Muscle layer of duodenum (tissue), 2 donors: ENCODE results near the gene STPG4.
"Not testable (repeated sequence)": the region's sequence is repeated elsewhere in the genome, so short reads cannot be mapped to it uniquely, and the experiment has no call there.

Experiments
- H3K27ac ChIP-seq: one replicate; pipeline ENCODE4 v1.7.0; 2013; ENCODE audit warnings: mild to moderate bottlenecking, low read length
- H3K27me3 ChIP-seq: one replicate; pipeline ENCODE4 v1.7.0; 2013; ENCODE audit warnings: low read depth, mild to moderate bottlenecking, control low read depth, low read length
- H3K36me3 ChIP-seq, 2 donors: one replicate each; pipeline ENCODE4 v1.7.0; 2013; ENCODE audit warnings: low read length in 2 of 2, control low read depth in 1 of 2, mild to moderate bottlenecking in 1 of 2; ENCODE audit not compliant: insufficient read depth in 2 of 2, control insufficient read depth in 1 of 2
- H3K4me1 ChIP-seq, 2 donors: one replicate each; pipeline ENCODE4 v1.7.0; 2013; ENCODE audit warnings: low read length in 2 of 2, mild to moderate bottlenecking in 2 of 2, control low read depth in 1 of 2, moderate library complexity in 1 of 2; ENCODE audit not compliant: insufficient read depth in 2 of 2, control insufficient read depth in 1 of 2
- H3K4me3 ChIP-seq, 2 donors: one replicate each; pipeline ENCODE4 v1.7.0; 2013; ENCODE audit warnings: low read length in 2 of 2, low read depth in 1 of 2, mild to moderate bottlenecking in 1 of 2
- H3K9me3 ChIP-seq, 2 donors: one replicate each; pipeline ENCODE4 v1.7.0; 2013; ENCODE audit warnings: low read length in 2 of 2, control low read depth in 1 of 2, mild to moderate bottlenecking in 1 of 2; ENCODE audit not compliant: control insufficient read depth in 1 of 2
- donor health status: healthy.

Gene STPG4

DNA sequence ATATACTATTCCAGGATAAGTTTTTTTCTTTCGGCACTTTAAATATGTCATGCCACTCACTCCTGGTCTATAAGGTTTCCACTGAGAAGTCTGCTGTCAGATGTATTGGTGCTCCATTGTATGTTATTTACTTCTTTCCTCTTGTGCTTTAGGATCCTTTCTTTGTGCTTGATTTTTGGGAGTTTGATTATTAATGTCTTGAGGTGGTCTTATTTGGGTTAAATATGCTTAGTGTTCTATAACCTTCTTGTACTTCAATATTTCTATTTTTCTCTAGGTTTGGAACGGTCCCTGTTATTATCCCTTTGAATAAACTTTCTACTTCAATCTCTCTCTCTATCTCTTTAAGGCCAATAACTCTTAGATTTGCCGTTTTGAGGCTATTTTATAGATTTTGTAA, 28.3 kb downstream of the STPG4 start:
- no peak overlapping the region for H3K27ac ChIP-seq
- no peaks in the 10 kb centered on the region for H3K4me1 ChIP-seq
- no peak overlapping the region for H3K4me3 ChIP-seq
- H3K36me3 ChIP-seq, result no peaks in the 10 kb centered on the region
- peaks cover 0 to 3% of the 10 kb centered on the region in 2 donors for H3K9me3 ChIP-seq
- no peaks in the 10 kb centered on the region for H3K27me3 ChIP-seq

DNA sequence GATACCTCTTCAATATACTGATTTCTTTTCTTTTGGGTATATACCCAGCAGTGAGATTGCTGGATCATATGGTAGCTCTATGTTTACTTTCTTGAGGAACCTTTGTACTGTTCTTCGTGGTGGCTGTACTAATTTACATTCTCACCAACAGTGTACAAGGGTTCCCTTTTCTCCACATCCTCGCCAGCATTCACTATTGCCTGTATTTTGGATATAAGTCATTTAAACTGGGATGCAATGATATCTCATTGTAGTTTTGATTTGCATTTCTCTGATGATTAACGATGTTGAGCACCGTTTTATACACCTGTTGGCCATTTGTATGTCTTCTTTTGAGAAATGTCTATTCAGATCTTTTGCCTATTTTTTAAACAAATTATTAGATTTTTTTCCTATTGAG, 30.4 kb downstream of the STPG4 start:
- H3K27me3 ChIP-seq, H3K36me3 ChIP-seq, H3K27ac ChIP-seq, H3K4me3 ChIP-seq, H3K9me3 ChIP-seq, H3K4me1 ChIP-seq: not testable (repeated sequence)

GRCh38 chr2:47120424-47120823, 34.7 kb downstream of the STPG4 start:
- H3K27me3 ChIP-seq, H3K4me3 ChIP-seq, H3K27ac ChIP-seq: not testable (repeated sequence)

GRCh38 chr2:47119001-47119400, 36.1 kb downstream of the STPG4 start:
- no peaks in the 10 kb centered on the region for H3K36me3 ChIP-seq
- no peak overlapping the region for H3K4me3 ChIP-seq
- H3K27me3 ChIP-seq, result no peaks in the 10 kb centered on the region
- no peaks in the 10 kb centered on the region for H3K4me1 ChIP-seq
- no peak overlapping the region for H3K27ac ChIP-seq
- no peaks in the 10 kb centered on the region for H3K9me3 ChIP-seq

More at GRCh38 chr2:47120424-47120823, 34.7 kb downstream of the STPG4 start:
- H3K4me1 ChIP-seq, H3K9me3 ChIP-seq, H3K36me3 ChIP-seq: not testable (repeated sequence)

GRCh38 chr2:47118581-47118980, 36.5 kb downstream of the STPG4 start:
- Histone ChIP-seq H3K9me3 (no peaks in the 10 kb centered on the region), H3K27ac (no peak overlapping the region), H3K4me1 (no peaks in the 10 kb centered on the region), H3K27me3 (no peaks in the 10 kb centered on the region), H3K4me3 (no peak overlapping the region), H3K36me3 (no peaks in the 10 kb centered on the region)

GRCh38 chr2:47112665-47113435, 42.3 kb downstream of the STPG4 start:
- H3K4me1 ChIP-seq, result no peaks in the 10 kb centered on the region
- H3K36me3 ChIP-seq, result no peaks in the 10 kb centered on the region

GRCh38 chr2:47109680-47110079, 45.4 kb downstream of the STPG4 start:
- Histone ChIP-seq H3K27ac (no peak overlapping the region), H3K4me3 (no peak overlapping the region), H3K36me3 (no peaks in the 10 kb centered on the region), H3K9me3 (no peaks in the 10 kb centered on the region), H3K4me1 (no peaks in the 10 kb centered on the region), H3K27me3 (no peaks in the 10 kb centered on the region)

More at GRCh38 chr2:47112665-47113435, 42.3 kb downstream of the STPG4 start:
- no peaks in the 10 kb centered on the region for H3K9me3 ChIP-seq
- H3K27ac ChIP-seq, result no peak overlapping the region
- H3K4me3 ChIP-seq, result no peak overlapping the region
- no peaks in the 10 kb centered on the region for H3K27me3 ChIP-seq

- no peaks in the 10 kb centered on the region for H3K27me3 ChIP-seq
- no peaks in the 10 kb centered on the region for H3K4me1 ChIP-seq
- no peaks in the 10 kb centered on the region for H3K9me3 ChIP-seq
- no peak overlapping the region for H3K4me3 ChIP-seq
- H3K27ac ChIP-seq, result no peak overlapping the region
- no peaks in the 10 kb centered on the region for H3K36me3 ChIP-seq
Measured at GRCh38 chr2:47109007-47109375, 46.1 kb downstream of the STPG4 start.

DNA sequence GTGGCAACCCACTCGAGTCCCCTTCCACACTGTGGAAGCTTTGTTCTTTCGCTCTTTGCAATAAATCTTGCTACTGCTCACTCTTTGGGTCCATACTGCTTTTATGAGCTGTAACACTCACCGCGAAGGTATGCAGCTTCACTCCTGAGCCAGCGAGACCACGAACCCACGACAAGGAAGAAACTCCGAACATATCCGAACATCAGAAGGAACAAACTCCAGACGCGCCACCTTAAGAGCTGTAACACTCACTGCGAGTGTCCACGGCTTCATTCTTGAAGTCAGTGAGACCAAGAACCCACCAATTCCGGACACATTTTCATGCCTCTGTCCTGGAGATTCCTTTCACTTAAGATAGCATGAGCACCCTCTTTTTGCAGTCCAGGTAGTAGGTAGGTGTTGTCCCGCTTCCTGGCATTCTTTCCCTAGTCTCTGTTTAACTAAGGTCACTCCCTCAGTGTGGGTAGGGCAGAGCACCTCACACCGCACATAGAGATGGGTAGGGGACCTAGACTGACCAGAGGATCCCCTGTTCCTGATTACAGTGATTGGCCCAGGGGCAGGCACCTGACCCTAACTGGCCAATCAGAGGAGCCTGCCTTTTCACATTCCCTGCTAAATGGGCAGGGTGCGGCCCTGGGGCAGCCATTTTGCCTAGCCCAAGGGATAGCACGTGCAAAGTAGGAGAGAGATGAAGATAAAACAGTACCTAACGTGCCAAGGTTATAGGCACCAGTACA, 46.7 kb downstream of the STPG4 start:
- not testable (repeated sequence) for H3K4me3 ChIP-seq, H3K27ac ChIP-seq

GRCh38 chr2:47107201-47107600, 47.9 kb downstream of the STPG4 start:
- H3K4me1 ChIP-seq, H3K36me3 ChIP-seq, H3K9me3 ChIP-seq, H3K27me3 ChIP-seq, H3K27ac ChIP-seq, H3K4me3 ChIP-seq: not testable (repeated sequence)

More for the DNA sequence above, 46.7 kb downstream of the STPG4 start:
- not testable (repeated sequence) for H3K27me3 ChIP-seq, H3K9me3 ChIP-seq, H3K36me3 ChIP-seq, H3K4me1 ChIP-seq

GRCh38 chr2:47106231-47106630, 48.9 kb downstream of the STPG4 start:
- H3K9me3 ChIP-seq, H3K4me3 ChIP-seq, H3K27ac ChIP-seq, H3K27me3 ChIP-seq, H3K4me1 ChIP-seq, H3K36me3 ChIP-seq: not testable (repeated sequence)

- not testable (repeated sequence) for H3K9me3 ChIP-seq, H3K27ac ChIP-seq, H3K27me3 ChIP-seq, H3K4me3 ChIP-seq, H3K36me3 ChIP-seq, H3K4me1 ChIP-seq
Measured at GRCh38 chr2:47099712-47100111, 55.4 kb downstream of the STPG4 start.
